ENCODE data around the gene WNT11.

The WNT11 gene

DNA sequence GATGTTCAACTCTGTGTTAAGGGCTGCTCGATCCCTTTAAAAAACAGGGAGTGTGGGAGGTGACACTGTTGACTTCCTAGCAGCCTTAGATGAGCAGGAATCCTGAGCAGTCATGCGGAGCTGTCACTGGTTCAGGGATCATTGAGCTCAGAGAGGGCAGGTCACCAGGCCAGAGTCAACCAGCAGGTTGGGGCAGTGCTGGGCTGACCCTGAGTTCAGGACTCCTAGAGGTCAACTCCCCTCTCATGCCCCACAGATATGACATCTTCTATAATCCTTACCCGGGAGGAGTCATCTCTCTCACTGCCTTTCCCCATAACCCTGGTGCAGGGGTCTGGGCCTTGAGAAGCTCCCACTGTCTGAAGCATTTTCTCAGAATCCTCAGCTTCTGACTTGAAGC lies 12.9 kb upstream of the WNT11 start:
- H3K9ac ChIP-seq (ENCODE audit: low read depth, low read length) = no peak overlapping the region
- H3K9me3 ChIP-seq (ENCODE audit: control insufficient read depth, insufficient read depth, low read length) = no peaks in the 10 kb centered on the region

GRCh38 chr11:76218449-76219178 lies 12.3 kb upstream of the WNT11 start:
- Histone ChIP-seq H3K4me1 (ENCODE audit: insufficient read depth, low read length) (no peaks in the 10 kb centered on the region; the same call in 1 of the 2 replicates), H3K36me3 (ENCODE audit: insufficient read depth, low read length) (no peaks in the 10 kb centered on the region), H3K9ac (ENCODE audit: low read depth, low read length) (no peak overlapping the region), H3K9me3 (ENCODE audit: control insufficient read depth, insufficient read depth, low read length) (no peaks in the 10 kb centered on the region)

More for the DNA sequence above, 12.9 kb upstream of the WNT11 start:
- no peaks in the 10 kb centered on the region; the same call in 1 of the 2 replicates for H3K4me1 ChIP-seq (ENCODE audit: insufficient read depth, low read length)
- no peaks in the 10 kb centered on the region for H3K36me3 ChIP-seq (ENCODE audit: insufficient read depth, low read length)

DNA sequence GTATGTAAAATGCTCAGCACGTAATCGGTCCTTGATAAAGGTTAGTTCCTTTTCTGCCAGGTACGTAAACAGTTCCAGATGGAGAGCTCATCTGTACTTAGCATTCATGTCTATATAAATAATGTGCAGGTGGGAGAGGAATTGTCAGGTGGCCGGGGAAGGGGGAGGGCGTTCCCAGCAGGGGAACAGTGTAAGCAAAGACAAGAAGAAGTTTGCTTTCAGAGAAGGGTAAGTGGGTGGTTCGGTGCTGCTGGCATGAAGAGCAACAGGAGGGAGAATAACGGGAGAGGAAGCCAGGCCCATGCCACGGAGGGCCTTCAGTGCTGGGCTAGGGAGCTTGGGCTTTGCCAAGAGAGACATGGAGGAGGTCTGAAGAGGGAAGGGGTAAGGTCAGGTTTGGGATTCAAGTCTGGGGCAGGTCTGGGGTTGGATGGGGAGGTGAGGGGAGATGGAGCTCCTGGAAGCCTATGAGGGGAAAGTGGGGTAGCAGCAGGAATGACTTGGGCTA lies 11.4 kb upstream of the WNT11 start:
- Histone ChIP-seq H3K4me1 (ENCODE audit: insufficient read depth, low read length) (no peaks in the 10 kb centered on the region; the same call in 1 of the 2 replicates), H3K36me3 (ENCODE audit: insufficient read depth, low read length) (no peaks in the 10 kb centered on the region), H3K9ac (ENCODE audit: low read depth, low read length) (no peak overlapping the region), H3K9me3 (ENCODE audit: control insufficient read depth, insufficient read depth, low read length) (no peaks in the 10 kb centered on the region)

DNA sequence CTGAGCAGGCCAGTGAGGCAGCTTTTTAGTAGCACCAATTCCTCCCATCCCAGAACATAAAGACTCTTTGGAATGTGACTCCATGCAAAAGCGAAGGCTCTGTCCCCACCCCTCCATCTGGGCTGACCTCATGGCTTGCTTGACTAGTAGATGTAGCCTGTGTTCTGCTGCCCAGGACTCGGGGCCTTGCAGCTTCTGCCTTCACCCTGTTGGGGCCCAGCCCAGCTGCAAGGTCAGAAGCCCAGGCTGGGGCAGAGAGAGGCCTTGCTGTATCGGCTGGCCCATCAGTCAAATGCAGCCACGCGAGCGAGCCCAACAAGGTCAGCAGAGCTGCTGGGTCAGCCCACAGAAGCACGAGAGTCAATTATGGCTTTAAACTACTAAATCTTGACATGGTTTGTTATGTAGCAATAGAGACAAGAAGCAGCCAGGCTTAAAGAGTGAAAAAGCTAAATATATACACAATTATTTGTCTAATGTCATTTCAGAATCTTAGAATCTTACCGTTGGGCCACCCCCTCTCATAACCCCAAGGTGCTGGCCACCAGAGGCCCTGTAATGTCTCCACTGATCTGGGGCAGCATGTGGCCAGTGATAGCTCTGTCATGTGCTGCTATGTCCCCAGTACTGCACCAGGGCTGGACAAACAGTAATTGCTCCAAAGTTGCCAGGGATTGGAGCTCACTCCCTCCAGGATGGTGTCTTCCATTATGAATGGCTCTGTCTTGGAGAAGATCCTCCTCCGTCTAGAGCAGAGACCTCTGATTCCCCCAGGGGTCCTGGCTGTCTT lies 10.4 kb upstream of the WNT11 start:
- Histone ChIP-seq H3K36me3 (ENCODE audit: insufficient read depth, low read length) (no peaks in the 10 kb centered on the region), H3K9me3 (ENCODE audit: control insufficient read depth, insufficient read depth, low read length) (no peaks in the 10 kb centered on the region), H3K9ac (ENCODE audit: low read depth, low read length) (no peak overlapping the region), H3K4me1 (ENCODE audit: insufficient read depth, low read length) (no peaks in the 10 kb centered on the region; the same call in 1 of the 2 replicates)

- no peak overlapping the region for H3K9ac ChIP-seq (ENCODE audit: low read depth, low read length)
- no peaks in the 10 kb centered on the region; the same call in 1 of the 2 replicates for H3K4me1 ChIP-seq (ENCODE audit: insufficient read depth, low read length)
- no peaks in the 10 kb centered on the region for H3K36me3 ChIP-seq (ENCODE audit: insufficient read depth, low read length)
- no peaks in the 10 kb centered on the region for H3K9me3 ChIP-seq (ENCODE audit: control insufficient read depth, insufficient read depth, low read length)
Measured at GRCh38 chr11:76215941-76216340, 9.6 kb upstream of the WNT11 start.

DNA sequence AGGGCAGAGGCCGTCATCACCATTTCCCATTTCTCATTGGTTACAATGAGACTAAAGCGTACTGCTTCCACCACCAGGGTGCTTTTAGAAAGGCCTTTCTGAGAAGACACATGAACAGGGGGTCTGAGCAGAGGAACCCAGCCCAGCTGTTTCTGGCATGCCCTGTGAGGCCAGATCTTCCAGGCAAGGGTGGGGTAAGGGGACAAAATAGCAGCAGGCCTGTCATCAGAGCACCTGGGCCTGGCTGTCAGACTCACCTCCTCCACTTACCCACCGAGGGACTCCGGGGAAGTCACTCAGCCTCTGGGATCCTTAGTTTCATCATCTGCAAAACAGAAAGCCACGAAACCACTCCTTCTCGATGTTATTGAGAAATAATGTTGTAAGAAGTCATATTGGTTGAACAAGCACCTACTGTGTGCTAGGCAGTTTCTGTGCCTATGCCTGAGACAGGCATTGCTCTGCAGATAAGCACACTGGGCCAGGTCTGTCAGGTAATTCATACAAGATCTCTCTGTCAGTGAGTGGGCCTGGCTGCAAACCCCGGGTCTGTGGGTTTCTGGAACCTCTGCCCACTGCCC lies 8.8 kb upstream of the WNT11 start:
- no peaks in the 10 kb centered on the region; the same call in 1 of the 2 replicates for H3K4me1 ChIP-seq (ENCODE audit: insufficient read depth, low read length)
- H3K9me3 ChIP-seq (ENCODE audit: control insufficient read depth, insufficient read depth, low read length) = no peaks in the 10 kb centered on the region
- no peak overlapping the region for H3K9ac ChIP-seq (ENCODE audit: low read depth, low read length)
- no peaks in the 10 kb centered on the region for H3K36me3 ChIP-seq (ENCODE audit: insufficient read depth, low read length)

GRCh38 chr11:76214186-76214585 lies 7.9 kb upstream of the WNT11 start:
- Histone ChIP-seq H3K9ac (ENCODE audit: low read depth, low read length) (no peak overlapping the region), H3K9me3 (ENCODE audit: control insufficient read depth, insufficient read depth, low read length) (no peaks in the 10 kb centered on the region), H3K4me1 (ENCODE audit: insufficient read depth, low read length) (no peaks in the 10 kb centered on the region; the same call in 1 of the 2 replicates), H3K36me3 (ENCODE audit: insufficient read depth, low read length) (no peaks in the 10 kb centered on the region)

- H3K4me1 ChIP-seq (ENCODE audit: insufficient read depth, low read length) = no peaks in the 10 kb centered on the region; the same call in 1 of the 2 replicates
Measured at GRCh38 chr11:76212086-76213035, 6.1 kb upstream of the WNT11 start.

GRCh38 chr11:76210931-76211851 lies 4.9 kb upstream of the WNT11 start:
- H3K9ac ChIP-seq (ENCODE audit: low read depth, low read length) = peak overlapping the region; percentile 67; the same call in 1 of the 2 replicates
- no peaks in the 10 kb centered on the region for H3K9me3 ChIP-seq (ENCODE audit: control insufficient read depth, insufficient read depth, low read length)
- no peaks in the 10 kb centered on the region; the same call in 1 of the 2 replicates for H3K4me1 ChIP-seq (ENCODE audit: insufficient read depth, low read length)
- no peaks in the 10 kb centered on the region for H3K36me3 ChIP-seq (ENCODE audit: insufficient read depth, low read length)

More at GRCh38 chr11:76212086-76213035, 6.1 kb upstream of the WNT11 start:
- Histone ChIP-seq H3K36me3 (ENCODE audit: insufficient read depth, low read length) (no peaks in the 10 kb centered on the region), H3K9me3 (ENCODE audit: control insufficient read depth, insufficient read depth, low read length) (no peaks in the 10 kb centered on the region), H3K9ac (ENCODE audit: low read depth, low read length) (no peak overlapping the region)

DNA sequence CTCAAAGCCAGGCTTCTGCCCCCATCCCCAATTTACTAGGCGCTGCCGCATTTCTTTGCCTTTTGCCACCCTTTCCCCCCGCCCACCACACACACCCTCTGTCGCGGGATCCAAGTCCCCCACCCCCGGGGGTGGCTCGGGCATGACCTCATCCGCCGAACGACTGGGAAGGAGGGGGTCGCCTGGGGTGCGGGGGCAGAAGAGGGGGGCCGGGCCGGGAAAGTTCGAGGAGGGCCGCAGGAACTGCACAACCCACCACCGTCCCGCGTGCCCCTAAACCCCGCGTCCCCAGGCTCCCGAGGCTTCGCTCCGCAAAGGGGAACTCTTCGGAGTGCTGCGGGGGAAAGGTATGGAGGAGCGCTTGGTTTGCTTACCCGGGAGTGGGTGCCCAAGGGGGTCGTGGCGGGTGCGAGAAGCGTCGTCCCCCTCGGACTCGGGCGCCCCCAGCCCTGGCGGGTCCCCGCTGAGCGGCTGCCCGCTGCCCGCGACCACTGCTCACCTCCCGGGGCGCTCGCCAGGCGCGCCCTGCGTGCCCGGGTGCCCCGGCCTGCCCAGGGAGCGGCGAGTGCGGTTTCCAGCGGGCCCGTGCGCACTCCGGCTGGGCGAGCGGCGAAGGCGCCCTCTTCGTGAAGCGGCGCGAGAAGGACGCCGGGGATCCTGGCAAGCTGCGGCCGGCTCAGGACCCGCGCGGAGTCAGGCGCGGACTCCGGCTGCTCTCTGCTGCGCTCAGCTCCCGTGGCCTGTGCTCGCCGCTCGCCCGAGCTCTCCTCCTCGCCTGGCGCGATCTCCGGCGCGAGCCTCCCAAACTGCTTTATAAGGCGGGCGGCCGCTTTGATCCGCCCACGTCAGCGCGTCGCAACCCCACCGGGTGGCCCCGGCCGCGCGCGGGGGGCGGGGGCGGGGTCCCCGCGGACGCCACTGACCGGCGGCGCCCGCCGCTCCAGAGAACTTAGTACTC lies 4.0 kb upstream of the WNT11 start:
- Histone ChIP-seq H3K36me3 (ENCODE audit: insufficient read depth, low read length) (no peaks in the 10 kb centered on the region), H3K4me1 (ENCODE audit: insufficient read depth, low read length) (no peaks in the 10 kb centered on the region; the same call in 1 of the 2 replicates), H3K9ac (ENCODE audit: low read depth, low read length) (peak overlapping the region; percentile 67), H3K9me3 (ENCODE audit: control insufficient read depth, insufficient read depth, low read length) (no peaks in the 10 kb centered on the region)

- no peaks in the 10 kb centered on the region; the same call in 1 of the 2 replicates for H3K4me1 ChIP-seq (ENCODE audit: insufficient read depth, low read length)
- H3K9ac ChIP-seq (ENCODE audit: low read depth, low read length) = peak overlapping the region; percentile 67; the same call in 1 of the 2 replicates
- no peaks in the 10 kb centered on the region for H3K9me3 ChIP-seq (ENCODE audit: control insufficient read depth, insufficient read depth, low read length)
- H3K36me3 ChIP-seq (ENCODE audit: insufficient read depth, low read length) = no peaks in the 10 kb centered on the region
Measured at GRCh38 chr11:76209375-76209972, 3.2 kb upstream of the WNT11 start.
